K562 (cell line): Measurements from ENCODE around the gene PLP2. TPM values are rescaled to one million over a fixed set of nuclear protein-coding genes. Genes with fewer than 3 reads are reported as not detected.

Source experiments
- ADNP ChIP-seq: fragments of 200-800 bp; sonication (Bioruptor generic); IDR thresholded peaks from 2 replicates; pipeline ENCODE4 v1.6.1; 2016; ENCODE audit warnings: missing genetic modification characterization, missing compliant biosample characterization
- ATF7 ChIP-seq: fragments of 450-650 bp; IDR thresholded peaks from 2 replicates; pipeline ENCODE4 v1.7.1; 2014; ENCODE audit warnings: mild to moderate bottlenecking, moderate library complexity
- E2F6 ChIP-seq, 2 experiments: IDR thresholded peaks; 2 replicates each; pipeline ENCODE4 v1.6.1; 2011; ENCODE audit warnings: borderline replicate concordance in 1 of 2, control low read depth in 1 of 2, low read depth in 1 of 2, low read length in 1 of 2, mild to moderate bottlenecking in 1 of 2, mixed read lengths in 1 of 2, moderate library complexity in 1 of 2; ENCODE audit not compliant: insufficient read depth in 1 of 2, insufficient read length in 1 of 2, poor library complexity in 1 of 2, severe bottlenecking in 1 of 2; ENCODE audit errors: extremely low read depth in 1 of 2
- FOXP4 ChIP-seq: sonication (generic); formaldehyde crosslinking; IDR thresholded peaks from 2 replicates; pipeline ENCODE4 v1.8.0; 2022; ENCODE audit warnings: mild to moderate bottlenecking, missing genetic modification reagents, borderline replicate concordance
- HDAC8 ChIP-seq: fragments of 450-650 bp; IDR thresholded peaks from 2 replicates; pipeline ENCODE4 v1.6.1; 2016; ENCODE audit warnings: mild to moderate bottlenecking, missing genetic modification characterization, moderate library complexity, missing compliant biosample characterization
- HMG20A ChIP-seq: fragments of 450-650 bp; formaldehyde crosslinking; conservative IDR thresholded peaks from 2 replicates; pipeline ENCODE4 v1.4.0; 2020; ENCODE audit warnings: mild to moderate bottlenecking, mixed read lengths
- HMGN3 ChIP-seq: IDR thresholded peaks from 2 replicates; pipeline ENCODE4 v1.6.1; 2011; ENCODE audit warnings: borderline replicate concordance, low read depth, mild to moderate bottlenecking, mixed read lengths, low read length; ENCODE audit not compliant: insufficient read length; ENCODE audit errors: extremely low read depth
- MAX ChIP-seq: sonication (generic); formaldehyde crosslinking; IDR thresholded peaks from 2 replicates; pipeline ENCODE4 v1.9.0; 2022; ENCODE audit warnings: mild to moderate bottlenecking, missing genetic modification reagents
- MEIS2 ChIP-seq: fragments of 450-650 bp; IDR thresholded peaks from 2 replicates; pipeline ENCODE4 v1.6.1; 2014; ENCODE audit warnings: mild to moderate bottlenecking; ENCODE audit not compliant: partially characterized antibody
- NELFE ChIP-seq: IDR thresholded peaks from 2 replicates; pipeline ENCODE4 v1.6.1; 2011; ENCODE audit warnings: mild to moderate bottlenecking; ENCODE audit not compliant: insufficient read depth, insufficient read length
- PML ChIP-seq: IDR thresholded peaks from 2 replicates; pipeline ENCODE4 v1.6.1; 2012; ENCODE audit warnings: low read length, inconsistent platforms
- PTBP1 ChIP-seq: fragments of 200-400 bp; formaldehyde crosslinking; IDR thresholded peaks from 2 replicates; pipeline ENCODE4 v1.6.1; 2017; ENCODE audit warnings: low read depth, low read length
- RNF219 ChIP-seq: fragments of 250-450 bp; sonication (Bioruptor Pico); IDR thresholded peaks from 2 replicates; pipeline ENCODE4 v1.5.0; 2022; ENCODE audit warnings: mild to moderate bottlenecking
- SMC3 ChIP-seq: conservative IDR thresholded peaks from 2 replicates; pipeline ENCODE4 v1.6.1; 2011; ENCODE audit warnings: low read depth, low read length, improper control_type of control experiment; ENCODE audit not compliant: insufficient read depth
- THAP7 ChIP-seq: fragments of 250-450 bp; sonication (Bioruptor Pico); IDR thresholded peaks from 2 replicates; pipeline ENCODE4 v1.5.0; 2021
- ZNF324 ChIP-seq: fragments of 250-450 bp; sonication (Bioruptor Pico); IDR thresholded peaks from 2 replicates; pipeline ENCODE4 v1.4.0; 2020; ENCODE audit warnings: mild to moderate bottlenecking
- ZNF778 ChIP-seq: fragments of 450-650 bp; formaldehyde crosslinking; IDR thresholded peaks from 2 replicates; pipeline ENCODE4 v1.4.0; 2020; ENCODE audit warnings: mild to moderate bottlenecking, moderate library complexity
- polyA plus RNA-seq, 8 experiments: library from polyadenylated mRNA; depleted of rRNA in 4 of 8; stranded (reverse) in 5 of 8; unstranded in 3 of 8; fragments of >200 nt; fragmentation: Nextera tagmentation in 2 of 8; fragmentation: Illumina TruSeq in 1 of 8; extraction: Ambion mirVana in 2 of 8; extraction: Trizol in 1 of 8; gene quantifications; 2 replicates each; pipeline versions ENCODE4 v1.2.1 to v1.2.3, GENCODE V29; 2011 to 2014; ENCODE audit warnings: inconsistent platforms in 1 of 8, missing spikeins in 1 of 8
- total RNA-seq, 7 experiments: library from RNA; depleted of rRNA in 6 of 7; stranded (reverse); fragments of >200 nt in 6 of 7; fragmentation: Illumina TruSeq in 2 of 7; extraction: Trizol in 2 of 7; gene quantifications; 2 replicates each; pipeline versions ENCODE4 v1.2.1 to v1.2.3, GENCODE V29; 2011 to 2021; ENCODE audit warnings: low replicate concordance in 1 of 7
- TF ChIP-seq, protein P1 (sequence below): sonication (generic); formaldehyde crosslinking; IDR thresholded peaks from 2 replicates; pipeline ENCODE4 v1.8.1; 2023; ENCODE audit warnings: mild to moderate bottlenecking, missing genetic modification reagents

Gene PLP2
- total and polyA plus RNA-seq, 9 of the 15 experiments (the other 6 are each of a cell fraction or from before 2014, with no cell fraction given), result 34.7 to 236 (median 112) TPM

DNA sequence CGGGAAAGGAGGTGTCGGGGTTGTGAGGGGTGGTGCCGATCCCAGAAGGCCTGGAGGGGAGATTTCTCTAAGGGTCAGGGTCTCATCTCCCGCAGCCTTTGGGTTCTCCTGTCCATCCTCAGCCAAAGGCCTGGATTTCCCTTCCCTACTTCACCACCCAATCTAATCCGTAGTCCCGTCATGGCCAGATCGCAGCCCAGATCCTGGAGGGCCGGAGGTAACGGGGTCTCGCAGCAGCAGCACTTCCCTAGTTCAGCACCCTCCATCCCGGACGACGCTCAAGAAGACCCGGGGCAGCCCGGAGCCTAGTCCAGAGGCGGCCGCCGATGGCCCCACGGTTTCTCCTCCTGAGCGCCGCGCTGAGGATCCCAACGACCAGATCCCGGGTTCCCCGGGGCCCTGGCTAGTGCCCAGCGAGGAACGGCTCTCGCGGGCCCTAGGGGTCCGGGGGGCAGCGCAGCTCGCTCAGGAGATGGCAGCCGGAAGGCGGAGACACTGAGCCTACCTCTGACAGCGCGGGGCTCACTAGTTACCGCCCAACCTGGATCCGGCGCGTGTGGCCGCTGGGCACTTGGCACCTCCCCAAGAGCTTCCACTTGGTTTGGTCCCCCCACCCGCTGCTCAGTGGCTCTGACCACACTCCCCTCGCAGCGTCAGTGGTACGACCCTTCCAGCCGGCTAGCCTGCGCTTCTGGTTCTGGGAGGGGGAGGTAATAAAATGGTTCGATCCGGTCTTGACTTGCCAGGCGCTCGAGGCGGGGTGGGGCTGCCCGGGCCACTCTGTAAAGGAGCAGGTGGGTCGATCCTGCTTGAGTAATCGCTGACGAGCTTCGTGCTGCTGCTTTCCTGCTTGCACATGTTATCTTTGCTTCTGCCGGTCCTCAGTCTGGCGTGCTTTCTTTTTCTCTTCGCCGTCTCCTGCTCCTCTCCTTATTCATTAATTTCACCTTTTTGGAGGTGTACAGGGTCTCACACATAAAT lies 5.5 kb upstream of the PLP2 start (continued):
- TF ChIP-seq E2F6 (IDR thresholded peaks at IDR 0.05; ENCODE audit: borderline replicate concordance in 1 of 2, extremely low read depth in 1 of 2, insufficient read depth in 1 of 2, insufficient read length in 1 of 2, low read depth in 1 of 2, low read length in 1 of 2, poor library complexity in 1 of 2, severe bottlenecking in 1 of 2) (peak; percentile 66 to 91), ADNP (no peak), NELFE (no peak), FOXP4 (CRISPR knock-in tag) (no peak), ZNF778 (no peak), MEIS2 (no peak), HMGN3 (no peak), PTBP1 (no peak), ZNF324 (CRISPR knock-in tag) (no peak), HMG20A (CRISPR knock-in tag) (no peak), MAX (CRISPR knock-in tag) (peak; percentile 78), HDAC8 (tag) (no peak), THAP7 (CRISPR knock-in tag) (no peak), SMC3 (no peak), RNF219 (CRISPR knock-in tag) (no peak), ATF7 (peak; percentile 95), PML (no peak)
- TF ChIP-seq, protein P1, sequence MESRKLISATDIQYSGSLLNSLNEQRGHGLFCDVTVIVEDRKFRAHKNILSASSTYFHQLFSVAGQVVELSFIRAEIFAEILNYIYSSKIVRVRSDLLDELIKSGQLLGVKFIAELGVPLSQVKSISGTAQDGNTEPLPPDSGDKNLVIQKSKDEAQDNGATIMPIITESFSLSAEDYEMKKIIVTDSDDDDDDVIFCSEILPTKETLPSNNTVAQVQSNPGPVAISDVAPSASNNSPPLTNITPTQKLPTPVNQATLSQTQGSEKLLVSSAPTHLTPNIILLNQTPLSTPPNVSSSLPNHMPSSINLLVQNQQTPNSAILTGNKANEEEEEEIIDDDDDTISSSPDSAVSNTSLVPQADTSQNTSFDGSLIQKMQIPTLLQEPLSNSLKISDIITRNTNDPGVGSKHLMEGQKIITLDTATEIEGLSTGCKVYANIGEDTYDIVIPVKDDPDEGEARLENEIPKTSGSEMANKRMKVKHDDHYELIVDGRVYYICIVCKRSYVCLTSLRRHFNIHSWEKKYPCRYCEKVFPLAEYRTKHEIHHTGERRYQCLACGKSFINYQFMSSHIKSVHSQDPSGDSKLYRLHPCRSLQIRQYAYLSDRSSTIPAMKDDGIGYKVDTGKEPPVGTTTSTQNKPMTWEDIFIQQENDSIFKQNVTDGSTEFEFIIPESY (CRISPR knock-in tag), result peak; percentile 99
